IMR-90 (cell line): Measurements from ENCODE around the gene KCTD19. TPM values are rescaled to one million over a fixed set of nuclear protein-coding genes. Genes with fewer than 3 reads are reported as not detected.

Source experiments
- ATAC-seq: fragments of 200-7000 bp; cut with Tn5 transposase; 2 replicates; pipeline ENCODE4 v1.9.1; 2020; ENCODE audit warnings: low read depth, mild to moderate bottlenecking, moderate library complexity
- BruUV-seq: library from RNA; stranded (reverse); fragments of 400-500 nt; replicated peaks from 2 replicates; lab custom pipeline; 2021; lab: Mats Ljungman, UMichigan
- CTCF ChIA-PET: fragments of 300-600 bp; formaldehyde crosslinking; extraction: SDS; loops from one replicate; lab custom pipeline; 2021; ENCODE audit warnings: antibody characterized with exemption; lab: Yijun Ruan, JAX
- POLR2A ChIA-PET: fragments of 300-600 bp; sonication (Branson Sonifier 250); formaldehyde crosslinking; loops from one replicate; lab custom pipeline; 2022; ENCODE audit warnings: antibody characterized with exemption; ENCODE audit not compliant: unreplicated experiment; lab: Charles Lee
- DNase-seq: peaks from one replicate; pipeline ENCODE4 v3.0.0; 2013
- H2AFZ ChIP-seq: replicated peaks from 2 replicates; pipeline ENCODE3; 2013; ENCODE audit warnings: low read length, mild to moderate bottlenecking; ENCODE audit not compliant: poor library complexity
- H2AK5ac ChIP-seq: 2 replicates; pipeline ENCODE4 v1.6.1; 2013; ENCODE audit warnings: low read depth, low read length, inconsistent platforms
- H2AK9ac ChIP-seq: replicated peaks from 2 replicates; pipeline ENCODE3; 2013; ENCODE audit warnings: mild to moderate bottlenecking, low read depth, low read length, moderate library complexity; ENCODE audit not compliant: poor library complexity
- H2BK120ac ChIP-seq: 2 replicates; pipeline ENCODE4 v1.6.1; 2013; ENCODE audit warnings: low read depth, low read length, inconsistent platforms
- H2BK15ac ChIP-seq: 3 replicates; pipeline ENCODE4 v1.6.1; 2013; ENCODE audit warnings: low read depth, low read length, inconsistent platforms
- H2BK20ac ChIP-seq: 2 replicates; pipeline ENCODE4 v1.6.1; 2013; ENCODE audit warnings: low read depth, mild to moderate bottlenecking, inconsistent platforms, low read length, moderate library complexity
- H2BK5ac ChIP-seq: 2 replicates; pipeline ENCODE4 v1.6.1; 2013; ENCODE audit warnings: mild to moderate bottlenecking, low read depth, low read length, inconsistent platforms; ENCODE audit not compliant: poor library complexity, severe bottlenecking
- H3K14ac ChIP-seq: replicated peaks from 2 replicates; pipeline ENCODE4 v1.6.1; 2013; ENCODE audit warnings: low read depth, low read length, inconsistent platforms
- H3K18ac ChIP-seq: 2 replicates; pipeline ENCODE4 v1.6.1; 2013; ENCODE audit warnings: low read depth, low read length, control low read depth
- H3K23ac ChIP-seq: 2 replicates; pipeline ENCODE4 v1.6.1; 2013; ENCODE audit warnings: low read depth, low read length, inconsistent platforms
- H3K27ac ChIP-seq: 2 replicates; pipeline ENCODE4 v1.5.1; 2013; ENCODE audit warnings: mild to moderate bottlenecking, control low read depth, low read length; ENCODE audit not compliant: insufficient read depth
- H3K27me3 ChIP-seq: 2 replicates; pipeline ENCODE4 v1.6.1; 2013; ENCODE audit warnings: low read length; ENCODE audit not compliant: control insufficient read depth, insufficient read depth
- H3K36me3 ChIP-seq: 2 replicates; pipeline ENCODE4 v1.6.1; 2013; ENCODE audit warnings: low read length, mixed read lengths; ENCODE audit not compliant: control insufficient read depth, insufficient read depth
- H3K4ac ChIP-seq: 2 replicates; pipeline ENCODE4 v1.6.1; 2013; ENCODE audit warnings: low read depth, low read length, inconsistent platforms
- H3K4me1 ChIP-seq: 2 replicates; pipeline ENCODE4 v1.6.1; 2013; ENCODE audit warnings: low read length, mixed read lengths; ENCODE audit not compliant: control insufficient read depth, insufficient read depth
- H3K4me2 ChIP-seq: 2 replicates; pipeline ENCODE4 v1.6.1; 2013; ENCODE audit warnings: low read depth, mild to moderate bottlenecking, control low read depth, low read length, moderate library complexity
- H3K4me3 ChIP-seq: 2 replicates; pipeline ENCODE4 v1.5.1; 2013; ENCODE audit warnings: low read depth, mild to moderate bottlenecking, control low read depth, low read length, moderate library complexity; ENCODE audit not compliant: insufficient read depth
- H3K56ac ChIP-seq: 2 replicates; pipeline ENCODE4 v1.6.1; 2013; ENCODE audit warnings: low read length, inconsistent platforms; ENCODE audit not compliant: insufficient read depth; ENCODE audit errors: extremely low read depth
- H3K79me1 ChIP-seq, 2 experiments: 2 replicates each; pipeline ENCODE4 v1.6.1; 2013; ENCODE audit warnings: low read length in 2 of 2, inconsistent platforms in 1 of 2, low read depth in 1 of 2
- H3K9ac ChIP-seq: 2 replicates; pipeline ENCODE4 v1.6.1; 2013; ENCODE audit warnings: low read depth, low read length, control low read depth
- H3K9me1 ChIP-seq: 2 replicates; pipeline ENCODE4 v1.6.1; 2013; ENCODE audit warnings: low read length, inconsistent platforms; ENCODE audit not compliant: insufficient read depth
- H3K9me3 ChIP-seq: 2 replicates; pipeline ENCODE4 v1.6.1; 2013; ENCODE audit warnings: low read length; ENCODE audit not compliant: control insufficient read depth, insufficient read depth
- H4K20me1 ChIP-seq: 2 replicates; pipeline ENCODE4 v1.6.1; 2013; ENCODE audit warnings: low read length, inconsistent platforms; ENCODE audit not compliant: insufficient read depth
- H4K5ac ChIP-seq: 2 replicates; pipeline ENCODE4 v1.6.1; 2013; ENCODE audit warnings: mild to moderate bottlenecking, low read depth, low read length, control low read depth
- H4K8ac ChIP-seq, 2 experiments: 2 replicates each; pipeline ENCODE4 v1.6.1; 2013; ENCODE audit warnings: low read depth in 2 of 2, low read length in 2 of 2, control low read depth in 1 of 2, inconsistent platforms in 1 of 2
- H4K91ac ChIP-seq: 2 replicates; pipeline ENCODE4 v1.6.1; 2013; ENCODE audit warnings: low read depth, low read length, inconsistent platforms; ENCODE audit not compliant: insufficient read depth
- BHLHE40 ChIP-seq: fragments of 150-350 bp; IDR thresholded peaks from 2 replicates; pipeline ENCODE4 v1.6.1; 2016; ENCODE audit warnings: mild to moderate bottlenecking, low read depth, low read length
- CEBPB ChIP-seq: IDR thresholded peaks from 2 replicates; pipeline ENCODE4 v1.6.1; 2012; ENCODE audit warnings: low read depth, low read length, improper control_type of control experiment
- CHD1 ChIP-seq: IDR thresholded peaks from 2 replicates; pipeline ENCODE4 v1.6.1; 2012; ENCODE audit warnings: low read depth, low read length, improper control_type of control experiment
- FOS ChIP-seq: fragments of 150-350 bp; IDR thresholded peaks from 2 replicates; pipeline ENCODE4 v1.6.1; 2016; ENCODE audit warnings: low read depth, low read length
- MAFK ChIP-seq: IDR thresholded peaks from 2 replicates; pipeline ENCODE4 v1.6.1; 2012; ENCODE audit warnings: low read depth, low read length, improper control_type of control experiment
- MAZ ChIP-seq: IDR thresholded peaks from 2 replicates; pipeline ENCODE4 v1.6.1; 2012; ENCODE audit warnings: low read depth, mild to moderate bottlenecking, low read length, improper control_type of control experiment, moderate library complexity, borderline replicate concordance
- MXI1 ChIP-seq: IDR thresholded peaks from 2 replicates; pipeline ENCODE4 v1.6.1; 2012; ENCODE audit warnings: low read depth, mild to moderate bottlenecking, low read length, moderate library complexity, borderline replicate concordance
- NFE2L2 ChIP-seq: fragments of 150-350 bp; IDR thresholded peaks from 2 replicates; pipeline ENCODE4 v1.6.1; 2016; ENCODE audit warnings: low read depth, mild to moderate bottlenecking, low read length
- POLR2A ChIP-seq: IDR thresholded peaks from 2 replicates; pipeline ENCODE4 v1.6.1; 2012; ENCODE audit warnings: mild to moderate bottlenecking, low read depth, low read length
- RAD21 ChIP-seq: IDR thresholded peaks from 2 replicates; pipeline ENCODE4 v1.6.1; 2012; ENCODE audit warnings: low read length, improper control_type of control experiment
- RCOR1 ChIP-seq: IDR thresholded peaks from 2 replicates; pipeline ENCODE4 v1.6.1; 2012; ENCODE audit warnings: mild to moderate bottlenecking, low read length, improper control_type of control experiment; ENCODE audit not compliant: insufficient replicate concordance
- RFX5 ChIP-seq: IDR thresholded peaks from 2 replicates; pipeline ENCODE4 v1.8.0; 2012; ENCODE audit warnings: low read depth, mild to moderate bottlenecking, low read length, moderate library complexity
- SMC3 ChIP-seq: fragments of 150-350 bp; IDR thresholded peaks from 2 replicates; pipeline ENCODE4 v1.6.1; 2016; ENCODE audit warnings: low read depth, mild to moderate bottlenecking, antibody characterized with exemption, low read length, moderate library complexity
- WGBS, 2 experiments: methylation state at CpG; one replicate each; pipeline versions ENCODE4 v1.1.5 to v1.1.7; 2013; ENCODE audit warnings: missing lambda C conversion rate in 2 of 2; ENCODE audit not compliant: insufficient read length in 1 of 2; ENCODE audit errors: extremely low coverage in 2 of 2; 5-methylcytosine and 5-hydroxymethylcytosine counted together
- dilution Hi-C: fragments of 300-500 bp; cut with HindIII; formaldehyde crosslinking; loops from one replicate; pipeline ENCODE4 v1.14.3; 2018; ENCODE audit warnings: low sequenced_read_pairs; ENCODE audit not compliant: unreplicated experiment
- in situ Hi-C: fragments of 300-500 bp; cut with MboI; formaldehyde crosslinking; loops from 3 replicates; pipeline ENCODE4 v1.14.3; 2019; ENCODE audit warnings: low sequenced_read_pairs, inconsistent platforms, mixed read lengths
- intact Hi-C: fragments of 100-400 bp; cut with micrococcal nuclease; formaldehyde crosslinking; loops from 2 replicates; pipeline ENCODE4 v1.10.0; 2022
- polyA plus RNA-seq, 3 experiments: library from polyadenylated mRNA; depleted of rRNA; stranded (reverse); fragments of >200 nt; gene quantifications; 2 replicates each; pipeline ENCODE4 v1.2.3, GENCODE V29; 2012; ENCODE audit warnings: low replicate concordance in 1 of 3
- total RNA-seq: library from RNA; depleted of rRNA; stranded (reverse); fragments of >200 nt; gene quantifications from 2 replicates; pipeline ENCODE4 v1.2.3, GENCODE V29; 2012
- TF ChIP-seq, protein P1 (sequence below): conservative IDR thresholded peaks from 2 replicates; pipeline ENCODE4 v1.5.1; 2012; ENCODE audit warnings: mild to moderate bottlenecking, low read depth, low read length, improper control_type of control experiment
- TF ChIP-seq, protein P2 (sequence below): fragments of 150-350 bp; IDR thresholded peaks from 2 replicates; pipeline ENCODE4 v1.6.1; 2017; ENCODE audit warnings: mild to moderate bottlenecking, antibody characterized with exemption, low read length, low read depth
- TF ChIP-seq, protein P3 (sequence below): fragments of 150-350 bp; IDR thresholded peaks from 2 replicates; pipeline ENCODE4 v1.6.1; 2016; ENCODE audit warnings: low read depth, mild to moderate bottlenecking, low read length, moderate library complexity, borderline replicate concordance

KCTD19 gene
- total and polyA plus RNA-seq, 2 of the 4 experiments (the other 2 are of a cell fraction), result under 0.01 to 0.07 TPM

DNA sequence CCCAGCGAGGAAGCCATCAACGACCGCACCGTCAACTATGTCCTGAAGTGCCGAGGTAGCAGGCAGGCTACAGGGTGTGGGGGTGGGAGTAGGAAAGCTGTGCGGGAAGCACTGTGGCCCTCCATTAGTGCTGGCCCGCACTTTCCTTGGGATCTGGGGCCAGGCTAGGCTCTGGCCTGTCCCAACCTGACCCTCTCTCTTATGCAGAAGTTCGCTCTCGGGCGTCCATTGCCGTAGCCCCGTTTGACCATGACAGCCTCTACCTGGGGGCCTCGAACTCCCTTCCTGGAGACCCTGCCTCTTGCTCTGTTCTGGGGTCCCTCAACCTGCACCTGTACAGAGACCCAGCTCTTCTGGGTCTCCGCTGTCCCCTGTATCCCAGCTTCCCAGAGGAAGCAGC is 38.6 kb downstream of the KCTD19 start:
- H4K20me1 ChIP-seq, result no peaks in the 10 kb centered on the region
- ChIA-PET POLR2A (no interaction called here), CTCF (no interaction called here)
- dilution Hi-C loops (no loop called here), in situ Hi-C loops (no loop called here), intact Hi-C loops (no loop called here)
- BruUV-seq, result no TSS peak
- no peak overlapping the region for H3K18ac ChIP-seq
- no peaks in the 10 kb centered on the region for H3K9me3 ChIP-seq
- H3K4me2 ChIP-seq, result no peak overlapping the region
- H3K14ac ChIP-seq, result no peak overlapping the region
- no peak overlapping the region for H3K23ac ChIP-seq
- no peak for ATAC-seq
- no peak overlapping the region for H3K4me3 ChIP-seq
- H3K4ac ChIP-seq, result no peak overlapping the region
- H3K27ac ChIP-seq, result no peak overlapping the region
- H4K5ac ChIP-seq, result no peak overlapping the region
- no peaks in the 10 kb centered on the region for H3K36me3 ChIP-seq
- no peak overlapping the region for H2BK5ac ChIP-seq
- H3K4me1 ChIP-seq, result peaks cover 7% of the 10 kb centered on the region
- no peak overlapping the region for H3K9ac ChIP-seq
- no peaks in the 10 kb centered on the region; a peak in 1 of 4 replicates for H3K79me1 ChIP-seq
- TF ChIP-seq MAZ (no peak), CHD1 (no peak), POLR2A (no peak), MAFK (no peak), RFX5 (no peak), RCOR1 (no peak), SMC3 (no peak), MXI1 (no peak), BHLHE40 (no peak), RAD21 (no peak), NFE2L2 (no peak), CEBPB (no peak), FOS (no peak)
- TF ChIP-seq, protein P1, sequence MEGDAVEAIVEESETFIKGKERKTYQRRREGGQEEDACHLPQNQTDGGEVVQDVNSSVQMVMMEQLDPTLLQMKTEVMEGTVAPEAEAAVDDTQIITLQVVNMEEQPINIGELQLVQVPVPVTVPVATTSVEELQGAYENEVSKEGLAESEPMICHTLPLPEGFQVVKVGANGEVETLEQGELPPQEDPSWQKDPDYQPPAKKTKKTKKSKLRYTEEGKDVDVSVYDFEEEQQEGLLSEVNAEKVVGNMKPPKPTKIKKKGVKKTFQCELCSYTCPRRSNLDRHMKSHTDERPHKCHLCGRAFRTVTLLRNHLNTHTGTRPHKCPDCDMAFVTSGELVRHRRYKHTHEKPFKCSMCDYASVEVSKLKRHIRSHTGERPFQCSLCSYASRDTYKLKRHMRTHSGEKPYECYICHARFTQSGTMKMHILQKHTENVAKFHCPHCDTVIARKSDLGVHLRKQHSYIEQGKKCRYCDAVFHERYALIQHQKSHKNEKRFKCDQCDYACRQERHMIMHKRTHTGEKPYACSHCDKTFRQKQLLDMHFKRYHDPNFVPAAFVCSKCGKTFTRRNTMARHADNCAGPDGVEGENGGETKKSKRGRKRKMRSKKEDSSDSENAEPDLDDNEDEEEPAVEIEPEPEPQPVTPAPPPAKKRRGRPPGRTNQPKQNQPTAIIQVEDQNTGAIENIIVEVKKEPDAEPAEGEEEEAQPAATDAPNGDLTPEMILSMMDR, result no peak
- TF ChIP-seq, protein P2, sequence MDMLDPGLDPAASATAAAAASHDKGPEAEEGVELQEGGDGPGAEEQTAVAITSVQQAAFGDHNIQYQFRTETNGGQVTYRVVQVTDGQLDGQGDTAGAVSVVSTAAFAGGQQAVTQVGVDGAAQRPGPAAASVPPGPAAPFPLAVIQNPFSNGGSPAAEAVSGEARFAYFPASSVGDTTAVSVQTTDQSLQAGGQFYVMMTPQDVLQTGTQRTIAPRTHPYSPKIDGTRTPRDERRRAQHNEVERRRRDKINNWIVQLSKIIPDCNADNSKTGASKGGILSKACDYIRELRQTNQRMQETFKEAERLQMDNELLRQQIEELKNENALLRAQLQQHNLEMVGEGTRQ, result no peak
- TF ChIP-seq, protein P3, sequence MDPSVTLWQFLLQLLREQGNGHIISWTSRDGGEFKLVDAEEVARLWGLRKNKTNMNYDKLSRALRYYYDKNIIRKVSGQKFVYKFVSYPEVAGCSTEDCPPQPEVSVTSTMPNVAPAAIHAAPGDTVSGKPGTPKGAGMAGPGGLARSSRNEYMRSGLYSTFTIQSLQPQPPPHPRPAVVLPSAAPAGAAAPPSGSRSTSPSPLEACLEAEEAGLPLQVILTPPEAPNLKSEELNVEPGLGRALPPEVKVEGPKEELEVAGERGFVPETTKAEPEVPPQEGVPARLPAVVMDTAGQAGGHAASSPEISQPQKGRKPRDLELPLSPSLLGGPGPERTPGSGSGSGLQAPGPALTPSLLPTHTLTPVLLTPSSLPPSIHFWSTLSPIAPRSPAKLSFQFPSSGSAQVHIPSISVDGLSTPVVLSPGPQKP, result no peak
- no peaks in the 10 kb centered on the region for H3K27me3 ChIP-seq
- no peak overlapping the region for H4K8ac ChIP-seq
- H4K91ac ChIP-seq, result no peak overlapping the region
- H2AFZ ChIP-seq, result no peak overlapping the region
- no peak overlapping the region for H2BK20ac ChIP-seq
- no peak overlapping the region for H2BK15ac ChIP-seq
- WGBS, 2 experiments, result 97% methylated on average over 6 of the region's 14 CpGs; no CpG with 5 or more reads in 1 of the 2 experiments
- no peak for DNase-seq
- no peak overlapping the region for H2AK9ac ChIP-seq
- H3K9me1 ChIP-seq, result peaks cover 14% of the 10 kb centered on the region
- H2BK120ac ChIP-seq, result no peak overlapping the region
- H3K56ac ChIP-seq, result no peak overlapping the region
- H2AK5ac ChIP-seq, result no peak overlapping the region
